Suprapubic skin (tissue), 4 donors: ENCODE data around the gene HYAL2. TPM values are rescaled to one million over a fixed set of nuclear protein-coding genes. Genes with fewer than 3 reads are reported as not detected.
A peak's percentile ranks its signal among the peaks of the same experiment; 100 is the strongest.

ENCODE experiments used
- DNase-seq, 2 donors: peaks; one replicate each; pipeline ENCODE4 v3.0.0-alpha.2; 2019; ENCODE audit warnings: low spot score in 2 of 2
- H3K27ac ChIP-seq: fragments of 200-600 bp; sonication (generic); one replicate; pipeline ENCODE4 v1.5.1; 2019
- H3K27me3 ChIP-seq: fragments of 200-600 bp; sonication (generic); one replicate; pipeline ENCODE4 v1.5.1; 2019
- H3K36me3 ChIP-seq: fragments of 200-600 bp; sonication (generic); one replicate; pipeline ENCODE4 v1.5.1; 2019
- H3K4me1 ChIP-seq: fragments of 200-600 bp; sonication (generic); one replicate; pipeline ENCODE4 v1.5.1; 2019
- H3K4me3 ChIP-seq: fragments of 200-600 bp; sonication (generic); one replicate; pipeline ENCODE4 v1.5.1; 2019; ENCODE audit warnings: mild to moderate bottlenecking
- H3K9me3 ChIP-seq: fragments of 200-600 bp; sonication (generic); one replicate; pipeline ENCODE4 v1.5.1; 2019
- CTCF ChIP-seq, 2 donors: fragments of 200-600 bp in 1 of 2; fragments of 450-650 bp in 1 of 2; sonication (generic) in 1 of 2; IDR thresholded peaks; one replicate each; pipeline ENCODE4 v1.5.1; 2016 to 2019; ENCODE audit warnings: antibody characterized with exemption in 2 of 2, mild to moderate bottlenecking in 1 of 2, moderate library complexity in 1 of 2
- EP300 ChIP-seq: sonication (generic); formaldehyde crosslinking; IDR thresholded peaks from one replicate; pipeline ENCODE4 v1.6.1; 2017; ENCODE audit warnings: antibody characterized with exemption
- POLR2A ChIP-seq, 2 donors: fragments of 450-650 bp; IDR thresholded peaks; one replicate each; pipeline ENCODE4 v1.6.1; 2017; ENCODE audit warnings: antibody characterized with exemption in 2 of 2, mild to moderate bottlenecking in 2 of 2, moderate library complexity in 2 of 2
- POLR2AphosphoS5 ChIP-seq, 3 donors: sonication (generic); formaldehyde crosslinking; IDR thresholded peaks; one replicate each; pipeline ENCODE4 v1.6.1; 2017; ENCODE audit warnings: antibody characterized with exemption in 3 of 3
- whole genome bisulfite sequencing: methylation state at CpG from one replicate; pipeline ENCODE4 v1.1.5; 2018; 5-methylcytosine and 5-hydroxymethylcytosine counted together
- total RNA-seq, 4 donors: library from RNA; depleted of rRNA; stranded (reverse); fragments of >200 nt; gene quantifications; one replicate each; pipeline ENCODE4 v1.1.0, GENCODE V29; 2016

The HYAL2 gene
- total RNA-seq, 4 donors from 2014 or later = 47.7 to 87.0 (median 80.3) TPM

- TF ChIP-seq EP300 = no peak
- TF ChIP-seq POLR2A (IDR thresholded peaks at IDR 0.05) = no peak
- TF ChIP-seq POLR2AphosphoS5 (IDR thresholded peaks at IDR 0.05) = no peak
- no peak for TF ChIP-seq CTCF (IDR thresholded peaks at IDR 0.05)
- 0% methylated on average over 5 of the region's 7 CpGs for WGBS
- Histone ChIP-seq H3K4me3 (peak overlapping the region; percentile 87), H3K9me3 (no peaks in the 10 kb centered on the region), H3K4me1 (peaks cover 57% of the 10 kb centered on the region), H3K36me3 (peaks cover 38% of the 10 kb centered on the region), H3K27ac (peak overlapping the region; percentile 97), H3K27me3 (no peaks in the 10 kb centered on the region)
- DNase-seq = no peak
Observed at GRCh38 chr3:50350213-50350526, 27.6 kb upstream of the HYAL2 start.

GRCh38 chr3:50347187-50347813, 24.8 kb upstream of the HYAL2 start:
- Histone ChIP-seq H3K27ac (no peak overlapping the region), H3K4me1 (peaks cover 51% of the 10 kb centered on the region), H3K4me3 (no peak overlapping the region), H3K36me3 (peaks cover 14% of the 10 kb centered on the region), H3K9me3 (no peaks in the 10 kb centered on the region), H3K27me3 (no peaks in the 10 kb centered on the region)
- TF ChIP-seq CTCF (IDR thresholded peaks at IDR 0.05) (peak; percentile 36 to 39), POLR2AphosphoS5 (IDR thresholded peaks at IDR 0.05) (no peak), POLR2A (IDR thresholded peaks at IDR 0.05) (no peak), EP300 (no peak)
- DNase-seq = no peak
- WGBS = 24% methylated on average over 14 of the region's 14 CpGs

DNA sequence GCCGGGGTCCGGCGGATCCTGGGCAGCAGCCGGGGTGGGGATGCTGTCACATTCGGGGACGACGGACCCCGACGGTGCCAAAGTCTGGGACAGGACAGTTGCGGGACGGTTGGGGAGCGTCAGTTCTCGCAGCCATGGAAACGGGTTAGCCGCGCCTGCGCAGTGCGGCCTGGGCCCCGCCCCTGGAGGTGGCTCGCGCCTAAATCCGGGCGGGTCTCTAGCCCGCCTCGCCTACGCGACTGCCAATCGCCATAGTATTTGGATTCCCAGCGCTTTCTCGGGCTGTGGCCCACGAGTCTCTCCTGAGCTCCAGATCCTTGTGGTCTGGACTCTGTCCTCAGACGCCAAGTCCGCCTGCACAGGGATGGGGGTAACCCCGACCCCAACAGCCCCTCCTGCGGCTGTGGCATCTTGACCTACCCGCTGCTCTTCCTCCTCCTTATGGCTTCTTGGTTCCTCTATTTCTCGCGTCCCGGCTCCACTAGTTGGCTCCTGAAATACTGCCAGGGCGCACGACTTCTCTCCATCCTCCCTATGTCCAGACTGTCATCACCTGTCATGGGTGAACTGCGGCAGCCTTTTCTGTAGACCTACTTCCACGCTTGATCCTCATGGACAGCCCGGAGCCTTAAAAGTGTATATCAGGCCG, 23.2 kb upstream of the HYAL2 start, which contains the start of gene ZMYND10:
Gene ZMYND10, minus strand, starts transcription at position 147 of the 649 bp plus-strand sequence. CDS start 153 bp downstream, outside the sequence.
- no peak for TF ChIP-seq EP300
- TF ChIP-seq CTCF (IDR thresholded peaks at IDR 0.05) = no peak
- TF ChIP-seq POLR2AphosphoS5 (IDR thresholded peaks at IDR 0.05) = no peak
- no peak for TF ChIP-seq POLR2A (IDR thresholded peaks at IDR 0.05)
- no peak for DNase-seq
- H3K27me3 ChIP-seq = no peaks in the 10 kb centered on the region
- H3K36me3 ChIP-seq = peaks cover 14% of the 10 kb centered on the region
- H3K9me3 ChIP-seq = no peaks in the 10 kb centered on the region
- WGBS = 30% methylated on average over 14 of the region's 45 CpGs
- H3K27ac ChIP-seq = no peak within 1 kb of the TSS
- H3K4me1 ChIP-seq = peaks cover 56% of the 10 kb centered on the region
- H3K4me3 ChIP-seq = peak within 1 kb of the TSS; percentile 51

DNA sequence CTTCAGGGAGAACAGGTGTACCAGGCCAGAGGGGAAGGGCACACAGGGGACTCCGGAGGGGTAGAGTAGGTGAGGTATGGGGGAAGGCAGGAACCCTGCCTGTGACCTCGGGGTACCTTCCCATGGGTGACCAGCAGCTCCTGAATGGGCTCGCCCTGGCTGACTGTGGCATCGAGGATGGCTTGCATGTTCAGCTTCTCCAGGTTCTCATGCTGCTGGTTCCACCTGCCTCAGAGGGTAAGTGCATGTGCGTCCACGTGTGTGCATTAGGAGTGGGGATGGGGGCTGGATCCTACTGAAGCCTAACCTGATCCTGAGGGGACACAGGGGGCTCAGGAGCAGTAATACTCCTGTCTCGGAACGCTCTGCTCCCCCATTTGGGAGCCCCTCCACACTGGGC, 22.5 kb upstream of the HYAL2 start:
- H3K4me1 ChIP-seq = peaks cover 57% of the 10 kb centered on the region

More for the DNA sequence above, 22.5 kb upstream of the HYAL2 start:
- DNase-seq = no peak
- no peak overlapping the region for H3K27ac ChIP-seq
- H3K4me3 ChIP-seq = peak overlapping the region; percentile 51
- no peaks in the 10 kb centered on the region for H3K27me3 ChIP-seq
- TF ChIP-seq EP300 (no peak), CTCF (IDR thresholded peaks at IDR 0.05) (no peak), POLR2AphosphoS5 (IDR thresholded peaks at IDR 0.05) (no peak), POLR2A (IDR thresholded peaks at IDR 0.05) (no peak)
- H3K36me3 ChIP-seq = peaks cover 14% of the 10 kb centered on the region
- H3K9me3 ChIP-seq = no peaks in the 10 kb centered on the region
- 69% methylated on average over 6 of the region's 8 CpGs for WGBS
